ENCODE results near the gene SSTR4. TPM values are rescaled to one million over a fixed set of nuclear protein-coding genes. Genes with fewer than 3 reads are reported as not detected.
A peak's percentile ranks its signal among the peaks of the same experiment; 100 is the strongest.

Gene SSTR4
- total RNA-seq, 3 donors from 2014 or later = 0.19 TPM; not detected in 2

GRCh38 chr20:23043376-23043775 is 8.3 kb downstream of the SSTR4 start:
- Histone ChIP-seq H3K9me3 (no peaks in the 10 kb centered on the region), H3K4me3 (no peak overlapping the region), H3K36me3 (ENCODE audit: low read depth) (no peaks in the 10 kb centered on the region), H3K4me1 (ENCODE audit: low read depth) (no peaks in the 10 kb centered on the region)
- DNase-seq (peak in 1 of 3 donors; percentile 51), ATAC-seq (peak; percentile 49)
- TF ChIP-seq CTCF (IDR thresholded peaks at IDR 0.05) = no peak
- intact Hi-C loops (cut with DNase I, micrococcal nuclease) = no loop called here

GRCh38 chr20:23046431-23046830 is 11.3 kb downstream of the SSTR4 start:
- no peaks in the 10 kb centered on the region for H3K9me3 ChIP-seq
- DNase-seq = no peak
- intact Hi-C loops (cut with DNase I, micrococcal nuclease) = no loop called here
- H3K36me3 ChIP-seq (ENCODE audit: low read depth) = no peaks in the 10 kb centered on the region
- no peak for TF ChIP-seq CTCF (IDR thresholded peaks at IDR 0.05)
- ATAC-seq = no peak
- H3K4me1 ChIP-seq (ENCODE audit: low read depth) = peaks cover 15% of the 10 kb centered on the region
- H3K4me3 ChIP-seq = no peak overlapping the region

GRCh38 chr20:23047001-23047737 is 12.1 kb downstream of the SSTR4 start:
- H3K36me3 ChIP-seq (ENCODE audit: low read depth) = no peaks in the 10 kb centered on the region
- DNase-seq (no peak), ATAC-seq (no peak)
- H3K4me3 ChIP-seq = peak overlapping the region; percentile 6
- H3K9me3 ChIP-seq = no peaks in the 10 kb centered on the region
- no peak for TF ChIP-seq CTCF (IDR thresholded peaks at IDR 0.05)
- peaks cover 15% of the 10 kb centered on the region for H3K4me1 ChIP-seq (ENCODE audit: low read depth)
- intact Hi-C loops (cut with DNase I, micrococcal nuclease) = no loop called here

GRCh38 chr20:23047738-23048214 is 12.7 kb downstream of the SSTR4 start:
- peaks cover 15% of the 10 kb centered on the region for H3K4me1 ChIP-seq (ENCODE audit: low read depth)
- peak overlapping the region; percentile 6 for H3K4me3 ChIP-seq
- DNase-seq (no peak), ATAC-seq (no peak)
- intact Hi-C loops (cut with DNase I, micrococcal nuclease) = no loop called here
- H3K9me3 ChIP-seq = no peaks in the 10 kb centered on the region
- no peaks in the 10 kb centered on the region for H3K36me3 ChIP-seq (ENCODE audit: low read depth)
- no peak for TF ChIP-seq CTCF (IDR thresholded peaks at IDR 0.05)

- intact Hi-C loops (cut with DNase I, micrococcal nuclease) = no loop called here
- no peak overlapping the region for H3K4me3 ChIP-seq
Measured at GRCh38 chr20:23048283-23049200, 13.4 kb downstream of the SSTR4 start.

More at GRCh38 chr20:23048283-23049200, 13.4 kb downstream of the SSTR4 start:
- TF ChIP-seq CTCF (IDR thresholded peaks at IDR 0.05) = peak; percentile 22
- Histone ChIP-seq H3K36me3 (ENCODE audit: low read depth) (no peaks in the 10 kb centered on the region), H3K4me1 (ENCODE audit: low read depth) (peaks cover 15% of the 10 kb centered on the region), H3K9me3 (no peaks in the 10 kb centered on the region)
- ATAC-seq = peak; percentile 68
- DNase-seq = peak; percentile 34 to 77 (median 63)
